Loucy (cell line): ENCODE measurements around the gene ZNF891.

ENCODE experiments used
- H2AFZ ChIP-seq: fragments of 200-600 bp; sonication (generic); 2 replicates; pipeline ENCODE4 v1.6.0; 2016; ENCODE audit warnings: antibody characterized with exemption, mild to moderate bottlenecking, low read length, moderate library complexity
- H3F3A ChIP-seq: fragments of 200-600 bp; 2 replicates; pipeline ENCODE4 v1.6.0; 2016; ENCODE audit warnings: antibody characterized with exemption, low read depth, mild to moderate bottlenecking
- H3K27me3 ChIP-seq: fragments of 200-600 bp; sonication (generic); 2 replicates; pipeline ENCODE4 v1.6.1; 2014; ENCODE audit warnings: low read length, mild to moderate bottlenecking; ENCODE audit not compliant: insufficient read depth, poor library complexity, severe bottlenecking
- H3K36me3 ChIP-seq: fragments of 200-600 bp; sonication (generic); 2 replicates; pipeline ENCODE4 v1.6.1; 2016; ENCODE audit warnings: low read length; ENCODE audit not compliant: insufficient read depth
- H3K4me1 ChIP-seq: fragments of 200-600 bp; sonication (generic); 2 replicates; pipeline ENCODE4 v1.5.1; 2014; ENCODE audit warnings: low read length, mild to moderate bottlenecking; ENCODE audit not compliant: insufficient read depth, poor library complexity, severe bottlenecking
- H3K4me2 ChIP-seq: fragments of 200-600 bp; sonication (generic); 2 replicates; pipeline ENCODE4 v1.6.0; 2014; ENCODE audit warnings: antibody characterized with exemption, low read length, low read depth, mild to moderate bottlenecking; ENCODE audit not compliant: poor library complexity, severe bottlenecking
- H3K4me3 ChIP-seq: fragments of 200-600 bp; sonication (generic); 2 replicates; pipeline ENCODE4 v1.5.1; 2014; ENCODE audit warnings: low read length, mild to moderate bottlenecking, mixed read lengths; ENCODE audit not compliant: poor library complexity, severe bottlenecking
- H3K79me2 ChIP-seq: fragments of 200-600 bp; sonication (generic); 2 replicates; pipeline ENCODE4 v1.6.1; 2014; ENCODE audit warnings: low read length; ENCODE audit not compliant: insufficient read depth
- H3K9ac ChIP-seq: fragments of 200-600 bp; sonication (generic); 2 replicates; pipeline ENCODE4 v1.6.0; 2014; ENCODE audit warnings: mild to moderate bottlenecking, low read depth, low read length, moderate library complexity; ENCODE audit not compliant: poor library complexity, severe bottlenecking
- H3K9me2 ChIP-seq: fragments of 200-600 bp; sonication (generic); replicated peaks from 2 replicates; pipeline ENCODE4 v1.6.1; 2016; ENCODE audit warnings: low read depth, low read length, mixed read lengths
- H3K9me3 ChIP-seq: fragments of 200-600 bp; sonication (generic); 2 replicates; pipeline ENCODE4 v1.6.1; 2014; ENCODE audit warnings: mild to moderate bottlenecking, antibody characterized with exemption, low read length, low read depth; ENCODE audit not compliant: insufficient read depth
- H4K20me1 ChIP-seq: fragments of 200-600 bp; sonication (generic); 2 replicates; pipeline ENCODE4 v1.6.0; 2014; ENCODE audit warnings: antibody characterized with exemption, low read length, mild to moderate bottlenecking; ENCODE audit not compliant: insufficient read depth, poor library complexity, severe bottlenecking
- EZH2phosphoT487 ChIP-seq: fragments of 200-600 bp; IDR thresholded peaks from 2 replicates; pipeline ENCODE4 v1.6.1; 2018; ENCODE audit warnings: antibody characterized with exemption, mild to moderate bottlenecking, moderate library complexity, borderline replicate concordance
- TF ChIP-seq, protein P1 (sequence below): fragments of 200-600 bp; sonication (generic); conservative IDR thresholded peaks from 2 replicates; pipeline ENCODE4 v1.5.1; 2014; ENCODE audit warnings: mild to moderate bottlenecking, antibody characterized with exemption, low read length

ZNF891 gene

DNA sequence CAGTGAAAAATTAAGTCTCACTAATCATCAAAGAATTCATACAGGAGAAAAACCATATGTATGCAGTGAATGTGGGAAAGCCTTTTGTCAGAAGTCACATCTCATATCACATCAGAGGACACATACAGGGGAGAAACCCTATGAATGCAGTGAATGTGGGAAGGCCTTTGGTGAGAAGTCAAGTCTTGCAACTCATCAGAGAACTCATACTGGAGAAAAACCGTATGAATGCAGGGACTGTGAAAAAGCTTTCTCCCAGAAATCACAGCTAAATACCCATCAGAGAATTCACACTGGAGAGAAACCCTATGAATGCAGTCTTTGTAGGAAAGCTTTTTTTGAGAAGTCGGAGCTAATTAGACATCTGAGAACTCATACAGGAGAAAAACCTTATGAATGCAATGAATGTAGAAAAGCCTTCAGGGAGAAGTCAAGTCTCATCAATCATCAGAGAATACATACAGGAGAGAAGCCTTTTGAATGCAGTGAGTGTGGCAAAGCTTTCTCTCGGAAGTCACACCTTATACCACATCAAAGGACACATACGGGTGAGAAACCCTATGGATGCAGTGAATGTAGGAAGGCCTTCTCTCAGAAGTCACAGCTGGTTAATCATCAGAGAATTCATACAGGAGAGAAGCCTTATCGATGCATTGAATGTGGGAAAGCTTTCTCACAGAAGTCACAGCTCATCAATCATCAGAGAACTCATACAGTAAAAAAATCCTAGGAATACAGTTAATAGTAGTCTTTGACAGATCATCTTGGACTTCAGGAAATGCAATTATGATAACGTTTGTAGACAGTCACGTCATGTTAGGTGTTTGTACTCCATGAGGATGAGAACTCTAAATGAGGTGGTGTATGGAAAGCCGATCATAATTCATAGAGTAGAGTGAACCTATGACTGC lies 71.6 kb downstream of the ZNF891 start:
- Histone ChIP-seq H3K27me3 (peaks cover 6% of the 10 kb centered on the region), H3K79me2 (no peaks in the 10 kb centered on the region), H3K9me3 (peaks cover 81% of the 10 kb centered on the region), H3K9ac (no peak overlapping the region), H3K4me3 (no peak overlapping the region), H3K4me1 (no peaks in the 10 kb centered on the region), H3K4me2 (no peak overlapping the region), H3K9me2 (no peaks in the 10 kb centered on the region), H4K20me1 (no peaks in the 10 kb centered on the region), H3F3A (peaks cover 4% of the 10 kb centered on the region; the same call in 1 of the 2 replicates), H2AFZ (no peak overlapping the region), H3K36me3 (peaks cover 37% of the 10 kb centered on the region)
- TF ChIP-seq, protein P1, sequence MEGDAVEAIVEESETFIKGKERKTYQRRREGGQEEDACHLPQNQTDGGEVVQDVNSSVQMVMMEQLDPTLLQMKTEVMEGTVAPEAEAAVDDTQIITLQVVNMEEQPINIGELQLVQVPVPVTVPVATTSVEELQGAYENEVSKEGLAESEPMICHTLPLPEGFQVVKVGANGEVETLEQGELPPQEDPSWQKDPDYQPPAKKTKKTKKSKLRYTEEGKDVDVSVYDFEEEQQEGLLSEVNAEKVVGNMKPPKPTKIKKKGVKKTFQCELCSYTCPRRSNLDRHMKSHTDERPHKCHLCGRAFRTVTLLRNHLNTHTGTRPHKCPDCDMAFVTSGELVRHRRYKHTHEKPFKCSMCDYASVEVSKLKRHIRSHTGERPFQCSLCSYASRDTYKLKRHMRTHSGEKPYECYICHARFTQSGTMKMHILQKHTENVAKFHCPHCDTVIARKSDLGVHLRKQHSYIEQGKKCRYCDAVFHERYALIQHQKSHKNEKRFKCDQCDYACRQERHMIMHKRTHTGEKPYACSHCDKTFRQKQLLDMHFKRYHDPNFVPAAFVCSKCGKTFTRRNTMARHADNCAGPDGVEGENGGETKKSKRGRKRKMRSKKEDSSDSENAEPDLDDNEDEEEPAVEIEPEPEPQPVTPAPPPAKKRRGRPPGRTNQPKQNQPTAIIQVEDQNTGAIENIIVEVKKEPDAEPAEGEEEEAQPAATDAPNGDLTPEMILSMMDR, result no peak

GRCh38 chr12:133057446-133057845 lies 72.6 kb downstream of the ZNF891 start:
- Histone ChIP-seq H2AFZ (no peak overlapping the region), H3K27me3 (peaks cover 6% of the 10 kb centered on the region), H3K9ac (no peak overlapping the region), H4K20me1 (no peaks in the 10 kb centered on the region), H3K9me2 (no peaks in the 10 kb centered on the region), H3K4me3 (no peak overlapping the region), H3K36me3 (peaks cover 47% of the 10 kb centered on the region), H3F3A (peaks cover 4% of the 10 kb centered on the region; the same call in 1 of the 2 replicates), H3K79me2 (no peaks in the 10 kb centered on the region), H3K4me2 (no peak overlapping the region), H3K4me1 (no peaks in the 10 kb centered on the region), H3K9me3 (peaks cover 83% of the 10 kb centered on the region)
- TF ChIP-seq, protein P1, result no peak
- no peak for TF ChIP-seq EZH2phosphoT487
